H1 (cell line): ENCODE results near the gene LARP1. TPM values are rescaled to one million over a fixed set of nuclear protein-coding genes. Genes with fewer than 3 reads are reported as not detected.

Experiments
- CTCF ChIA-PET: fragments of 300-600 bp; sonication (Branson Sonifier 250); formaldehyde crosslinking; loops from one replicate; lab custom pipeline; 2021; ENCODE audit not compliant: partially characterized antibody; lab: Charles Lee
- POLR2A ChIA-PET: fragments of 300-600 bp; sonication (Branson Sonifier 250); formaldehyde crosslinking; loops from one replicate; lab custom pipeline; 2021; ENCODE audit warnings: inconsistent platforms; ENCODE audit not compliant: partially characterized antibody; lab: Charles Lee
- DNase-seq, 2 experiments: peaks; one replicate each; pipeline versions ENCODE4 v3.0.0 to v3.0.0-alpha.2; 2010 to 2022; ENCODE audit warnings: low spot score in 2 of 2, low read depth in 1 of 2, mixed read lengths in 1 of 2
- FAIRE-seq: peaks from 2 replicates; lab custom pipeline; 2011; peaks lifted over from hg19 to GRCh38; lab: Jason Lieb, UNC
- H2AFZ ChIP-seq: 2 replicates; pipeline ENCODE4 v1.8.1; 2012; ENCODE audit warnings: low read length, inconsistent platforms
- H2AK5ac ChIP-seq: 2 replicates; pipeline ENCODE4 v1.6.1; 2013; ENCODE audit warnings: low read depth, low read length
- H2BK120ac ChIP-seq: replicated peaks from 2 replicates; pipeline ENCODE3; 2013; ENCODE audit warnings: low read depth, low read length, inconsistent platforms
- H2BK12ac ChIP-seq: 2 replicates; pipeline ENCODE4 v1.6.1; 2013; ENCODE audit warnings: low read depth, low read length
- H2BK15ac ChIP-seq: 2 replicates; pipeline ENCODE4 v1.6.1; 2013; ENCODE audit warnings: low read length
- H2BK20ac ChIP-seq: 2 replicates; pipeline ENCODE4 v1.6.1; 2013; ENCODE audit warnings: low read length
- H2BK5ac ChIP-seq: 2 replicates; pipeline ENCODE4 v1.6.1; 2013; ENCODE audit warnings: low read depth, low read length
- H3K14ac ChIP-seq: 2 replicates; pipeline ENCODE4 v1.6.1; 2013; ENCODE audit warnings: inconsistent platforms; ENCODE audit not compliant: insufficient read length
- H3K18ac ChIP-seq: 2 replicates; pipeline ENCODE4 v1.6.1; 2013; ENCODE audit warnings: low read length; ENCODE audit errors: extremely low read depth
- H3K23ac ChIP-seq: 2 replicates; pipeline ENCODE4 v1.6.1; 2013; ENCODE audit warnings: inconsistent platforms; ENCODE audit not compliant: insufficient read length
- H3K23me2 ChIP-seq: 2 replicates; pipeline ENCODE4 v1.6.1; 2013; ENCODE audit warnings: low read depth, low read length
- H3K27ac ChIP-seq: 2 replicates; pipeline ENCODE4 v1.6.1; 2011; ENCODE audit warnings: low read depth, low read length, inconsistent platforms
- H3K27me3 ChIP-seq, 4 experiments: replicated peaks in 1 of 4; 1 replicate in 1 of 4; 2 replicates in 3 of 4; pipeline versions ENCODE4 v1.6.1 to v1.8.1; 2011 to 2013; ENCODE audit warnings: low read length in 3 of 4, mild to moderate bottlenecking in 3 of 4, inconsistent platforms in 2 of 4, mixed read lengths in 2 of 4, moderate library complexity in 1 of 4; ENCODE audit not compliant: control insufficient read depth in 3 of 4, insufficient read depth in 3 of 4; ENCODE audit errors: extremely low read depth in 1 of 4
- H3K36me3 ChIP-seq, 4 experiments: 2 replicates each; pipeline versions ENCODE4 v1.6.1 to v1.8.1; 2011 to 2013; ENCODE audit warnings: mild to moderate bottlenecking in 4 of 4, low read length in 3 of 4, moderate library complexity in 2 of 4, control low read depth in 1 of 4, inconsistent platforms in 1 of 4; ENCODE audit not compliant: insufficient read depth in 4 of 4, control insufficient read depth in 2 of 4
- H3K4ac ChIP-seq: replicated peaks from 2 replicates; pipeline ENCODE3; 2013; ENCODE audit warnings: low read length, low read depth, mixed read lengths, inconsistent platforms; ENCODE audit not compliant: insufficient read length
- H3K4me1 ChIP-seq, 4 experiments: replicated peaks in 1 of 4; 1 replicate in 1 of 4; 2 replicates in 3 of 4; pipeline versions ENCODE4 v1.6.1 to v1.8.1; 2011 to 2013; ENCODE audit warnings: low read length in 3 of 4, inconsistent platforms in 2 of 4, mixed read lengths in 1 of 4; ENCODE audit not compliant: insufficient read depth in 4 of 4, control insufficient read depth in 3 of 4
- H3K4me2 ChIP-seq, 2 experiments: 2 replicates each; pipeline versions ENCODE4 v1.6.1 to v1.8.1; 2011 to 2013; ENCODE audit warnings: low read depth in 2 of 2, low read length in 2 of 2, control low read depth in 1 of 2, inconsistent platforms in 1 of 2, mild to moderate bottlenecking in 1 of 2; ENCODE audit not compliant: insufficient read depth in 1 of 2
- H3K4me3 ChIP-seq, 4 experiments: fragments of 200-600, 300-600 bp in 1 of 4; sonication (generic), shearing (Covaris generic), sonication (Bioruptor Twin) in 1 of 4; 2 replicates each; pipeline versions ENCODE4 v1.5.1 to v1.8.1; 2011 to 2016; ENCODE audit warnings: low read length in 4 of 4, low read depth in 3 of 4, control low read depth in 2 of 4, inconsistent platforms in 2 of 4, mild to moderate bottlenecking in 2 of 4, mixed read lengths in 1 of 4, moderate library complexity in 1 of 4; ENCODE audit not compliant: insufficient read depth in 2 of 4; ENCODE audit errors: extremely low read depth in 1 of 4
- H3K56ac ChIP-seq: replicated peaks from 2 replicates; pipeline ENCODE3; 2013; ENCODE audit warnings: low read depth, mild to moderate bottlenecking, mixed read lengths, low read length, inconsistent platforms; ENCODE audit not compliant: insufficient read length
- H3K79me1 ChIP-seq: 2 replicates; pipeline ENCODE4 v1.6.1; 2013; ENCODE audit warnings: low read depth, low read length, control low read depth
- H3K79me2 ChIP-seq, 2 experiments: 2 replicates each; pipeline versions ENCODE4 v1.6.1 to v1.8.1; 2012 to 2013; ENCODE audit warnings: low read length in 2 of 2, mild to moderate bottlenecking in 2 of 2, inconsistent platforms in 1 of 2; ENCODE audit not compliant: insufficient read depth in 2 of 2, control insufficient read depth in 1 of 2
- H3K9ac ChIP-seq, 4 experiments: replicated peaks in 1 of 4; 1 replicate in 1 of 4; 2 replicates in 3 of 4; pipeline versions ENCODE4 v1.6.1 to v1.8.1; 2011 to 2013; ENCODE audit warnings: low read depth in 3 of 4, low read length in 3 of 4, control low read depth in 2 of 4, mild to moderate bottlenecking in 2 of 4, moderate library complexity in 2 of 4, inconsistent platforms in 1 of 4; ENCODE audit errors: extremely low read depth in 1 of 4
- H3K9me3 ChIP-seq, 2 experiments: 2 replicates each; pipeline versions ENCODE4 v1.6.1 to v1.8.1; 2012 to 2013; ENCODE audit warnings: mild to moderate bottlenecking in 2 of 2, moderate library complexity in 2 of 2, control low read depth in 1 of 2, inconsistent platforms in 1 of 2, low read depth in 1 of 2, low read length in 1 of 2, mixed read lengths in 1 of 2; ENCODE audit not compliant: insufficient read depth in 2 of 2
- H4K20me1 ChIP-seq, 2 experiments: replicated peaks in 1 of 2; 2 replicates each; pipeline versions ENCODE3 to v1.8.1; 2011 to 2013; ENCODE audit warnings: inconsistent platforms in 2 of 2, low read length in 2 of 2, mild to moderate bottlenecking in 1 of 2; ENCODE audit not compliant: insufficient read depth in 2 of 2, control insufficient read depth in 1 of 2
- H4K5ac ChIP-seq: 2 replicates; pipeline ENCODE4 v1.6.1; 2013; ENCODE audit warnings: low read length, low read depth, mixed read lengths, inconsistent platforms; ENCODE audit not compliant: insufficient read length
- H4K8ac ChIP-seq: 2 replicates; pipeline ENCODE4 v1.8.0; 2013; ENCODE audit warnings: mild to moderate bottlenecking, moderate library complexity, low read length, inconsistent platforms; ENCODE audit not compliant: insufficient read depth; ENCODE audit errors: extremely low read depth
- H4K91ac ChIP-seq: replicated peaks from 2 replicates; pipeline ENCODE3; 2013; ENCODE audit warnings: low read length, mixed read lengths, inconsistent platforms; ENCODE audit not compliant: insufficient read length
- EZH2 ChIP-seq: fragments of 200-600 bp; sonication (generic); IDR thresholded peaks from 2 replicates; pipeline ENCODE4 v1.7.1; 2012; ENCODE audit warnings: low read depth, mild to moderate bottlenecking, moderate library complexity, low read length, inconsistent platforms; ENCODE audit not compliant: severe bottlenecking
- JUND ChIP-seq: IDR thresholded peaks from 2 replicates; pipeline ENCODE4 v1.6.1; 2011; ENCODE audit warnings: mild to moderate bottlenecking, improper control_type of control experiment, low read length
- MAFK ChIP-seq: IDR thresholded peaks from 2 replicates; pipeline ENCODE4 v1.6.1; 2012; ENCODE audit warnings: low read depth, mild to moderate bottlenecking, improper control_type of control experiment, low read length
- USF2 ChIP-seq: IDR thresholded peaks from 2 replicates; pipeline ENCODE4 v1.6.1; 2011; ENCODE audit warnings: low read length, improper control_type of control experiment
- polyA plus RNA-seq, 7 experiments: library from polyadenylated mRNA; depleted of rRNA in 3 of 7; stranded (reverse) in 5 of 7; unstranded in 2 of 7; fragments of >200 nt in 5 of 7; fragments of 200-250 nt in 2 of 7; gene quantifications; 1 replicate in 5 of 7; 2 replicates in 1 of 7; 4 replicates in 1 of 7; pipeline versions ENCODE4 v1.2.1 to v1.2.3, GENCODE V29; 2011 to 2013; ENCODE audit warnings: missing spikeins in 2 of 7, mixed read lengths in 2 of 7
- total RNA-seq: library from RNA; stranded (reverse); fragmentation: NEBNext Ultra II Directional; extraction: Animal tissue kit (Norgen Biotek cat#: 25700); gene quantifications from 2 replicates; pipeline ENCODE4 v1.2.1, GENCODE V29; 2021

LARP1 gene
- total and polyA plus RNA-seq, 2 of the 8 experiments (the other 6 are each of a cell fraction or from before 2014, with no cell fraction given): 106 to 422 TPM

GRCh38 chr5:154800582-154800981 lies 45.4 kb downstream of the LARP1 start:
- Histone ChIP-seq H3K4ac (no peak overlapping the region), H3K27me3 (no peaks in the 10 kb centered on the region), H3K9ac (no peak overlapping the region), H4K91ac (no peak overlapping the region), H3K79me1 (no peaks in the 10 kb centered on the region; the same call in none of the 2 replicates), H3K4me2 (no peak overlapping the region), H3K56ac (no peak overlapping the region), H3K36me3 (peaks cover 65 to 92% (median 79%) of the 10 kb centered on the region in 4 experiments), H2BK12ac (no peak overlapping the region), H4K5ac (no peak overlapping the region), H3K4me1 (no peaks in the 10 kb centered on the region), H2BK5ac (no peak overlapping the region), H4K20me1 (peaks cover 2 to 19% of the 10 kb centered on the region in 2 experiments), H2BK120ac (no peak overlapping the region), H2AK5ac (no peak overlapping the region), H3K23me2 (no peaks in the 10 kb centered on the region), H2BK15ac (no peak overlapping the region), H3K79me2 (peaks cover 0 to 47% of the 10 kb centered on the region in 2 experiments; a peak in 2 of 4 replicates), H2AFZ (no peak overlapping the region), H3K4me3 (no peak overlapping the region), H3K14ac (no peak overlapping the region), H3K27ac (no peak overlapping the region), H3K18ac (no peak overlapping the region), H3K23ac (no peak overlapping the region), H2BK20ac (no peak overlapping the region), H3K9me3 (no peaks in the 10 kb centered on the region), H4K8ac (no peak overlapping the region)
- ChIA-PET CTCF (no interaction called here), POLR2A (interaction anchor here (1.3 kb wide), 1 partner anchor 13 kb away, joined by 3 read pairs; no protein-coding TSS in a partner anchor)
- DNase-seq (no peak), FAIRE-seq (no peak)
- TF ChIP-seq JUND (no peak), MAFK (no peak), EZH2 (no peak), USF2 (no peak)
